Bladder microvascular endothelial cell (primary cell): ENCODE results near the gene SSU72. TPM values are rescaled to one million over a fixed set of nuclear protein-coding genes. Genes with fewer than 3 reads are reported as not detected.

Experiments used
- total RNA-seq: library from RNA; depleted of rRNA; stranded (reverse); fragments of >200 nt; gene quantifications from 2 replicates; pipeline ENCODE4 v1.2.3, GENCODE V29; 2014

SSU72 gene
- total RNA-seq: 45.8 and 64.1 TPM in 2 replicates

DNA sequence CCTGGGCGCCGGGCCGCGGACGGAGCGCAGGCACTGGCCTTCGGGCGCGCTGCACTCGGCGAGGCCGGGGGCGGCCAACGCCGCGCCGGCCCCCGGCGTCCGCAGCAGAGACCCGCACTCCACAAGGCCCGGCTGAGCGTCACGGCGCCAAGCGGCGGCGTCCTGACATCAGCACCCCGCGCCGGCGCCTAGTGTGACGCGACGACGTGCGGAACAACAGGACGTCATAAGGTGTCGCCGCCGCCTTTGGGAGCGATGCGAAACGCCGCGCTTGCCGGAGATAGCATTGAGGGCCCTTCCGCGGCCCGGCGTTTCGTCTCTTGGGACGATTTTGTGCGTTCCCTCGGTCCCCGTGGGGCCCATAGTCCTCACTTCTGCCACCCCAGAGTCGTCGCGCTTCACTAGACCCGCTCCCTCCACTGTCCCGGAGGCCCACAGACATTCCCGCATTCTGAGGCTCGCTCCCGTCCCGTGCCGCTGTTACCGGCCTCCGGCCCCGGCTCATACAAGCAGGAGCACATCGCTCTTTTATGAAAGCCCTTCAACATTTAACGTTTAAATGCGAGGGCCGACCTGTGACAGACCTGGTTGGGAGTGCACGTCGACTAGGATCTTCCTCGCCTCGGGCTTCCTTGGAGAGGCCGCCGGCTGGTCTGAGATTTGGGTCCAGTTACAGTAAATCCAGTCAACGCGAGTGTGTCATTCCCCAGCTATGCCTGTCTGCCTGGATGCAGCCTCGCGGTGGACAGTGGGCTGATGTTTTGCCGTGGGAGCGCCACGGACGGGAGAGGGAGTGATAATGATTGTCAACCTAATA, at the start of gene SSU72:
TSS of gene SSU72 (minus strand) at position 143 of the 817 bp plus-strand sequence. CDS start 306 bp downstream, outside the sequence.

DNA sequence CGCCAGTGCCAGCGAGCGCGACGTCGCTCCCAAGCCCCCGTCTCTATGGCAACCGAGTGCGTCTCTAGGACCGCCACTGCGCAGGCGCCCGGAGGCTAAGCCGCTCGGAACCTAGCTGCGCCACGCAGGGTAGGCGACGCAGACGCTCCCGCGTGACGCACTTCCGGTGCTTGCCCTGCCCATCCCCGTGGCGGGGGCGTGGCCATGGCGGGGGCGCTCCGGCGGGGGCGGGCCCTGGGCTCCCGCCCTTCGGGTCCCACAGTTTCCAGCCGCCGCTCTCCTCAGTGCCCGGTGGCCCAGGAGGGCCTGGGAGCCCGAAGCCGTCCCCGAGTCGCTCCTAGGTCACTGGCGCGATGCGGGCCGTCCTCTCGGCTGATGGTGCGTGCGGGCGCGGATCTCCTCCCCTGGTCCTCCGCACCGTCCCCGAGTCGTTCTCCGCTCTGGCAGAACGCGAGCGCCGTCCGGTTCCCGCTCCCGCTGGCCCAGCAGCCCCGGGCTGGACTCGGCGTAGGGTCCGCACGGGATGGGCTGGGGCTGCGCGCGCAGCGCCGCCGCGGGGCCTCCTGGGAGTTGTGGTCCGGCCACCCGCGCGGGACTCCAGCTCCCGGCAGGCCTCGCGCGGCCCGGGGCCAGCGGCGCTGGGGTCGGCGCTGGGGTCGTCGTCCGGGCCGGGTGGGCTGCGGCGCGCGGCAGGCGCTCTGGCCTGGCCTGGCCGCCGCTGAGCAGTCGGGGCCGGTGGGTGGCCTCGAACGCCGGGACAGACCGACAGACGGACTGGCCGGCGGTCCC, 40.8 kb upstream of the SSU72 start, which contains the start of gene MIB2:
TSS of gene MIB2 (plus strand) at position 245 of the 789 bp plus-strand sequence. CDS start 7,953 bp downstream, outside the sequence.

DNA sequence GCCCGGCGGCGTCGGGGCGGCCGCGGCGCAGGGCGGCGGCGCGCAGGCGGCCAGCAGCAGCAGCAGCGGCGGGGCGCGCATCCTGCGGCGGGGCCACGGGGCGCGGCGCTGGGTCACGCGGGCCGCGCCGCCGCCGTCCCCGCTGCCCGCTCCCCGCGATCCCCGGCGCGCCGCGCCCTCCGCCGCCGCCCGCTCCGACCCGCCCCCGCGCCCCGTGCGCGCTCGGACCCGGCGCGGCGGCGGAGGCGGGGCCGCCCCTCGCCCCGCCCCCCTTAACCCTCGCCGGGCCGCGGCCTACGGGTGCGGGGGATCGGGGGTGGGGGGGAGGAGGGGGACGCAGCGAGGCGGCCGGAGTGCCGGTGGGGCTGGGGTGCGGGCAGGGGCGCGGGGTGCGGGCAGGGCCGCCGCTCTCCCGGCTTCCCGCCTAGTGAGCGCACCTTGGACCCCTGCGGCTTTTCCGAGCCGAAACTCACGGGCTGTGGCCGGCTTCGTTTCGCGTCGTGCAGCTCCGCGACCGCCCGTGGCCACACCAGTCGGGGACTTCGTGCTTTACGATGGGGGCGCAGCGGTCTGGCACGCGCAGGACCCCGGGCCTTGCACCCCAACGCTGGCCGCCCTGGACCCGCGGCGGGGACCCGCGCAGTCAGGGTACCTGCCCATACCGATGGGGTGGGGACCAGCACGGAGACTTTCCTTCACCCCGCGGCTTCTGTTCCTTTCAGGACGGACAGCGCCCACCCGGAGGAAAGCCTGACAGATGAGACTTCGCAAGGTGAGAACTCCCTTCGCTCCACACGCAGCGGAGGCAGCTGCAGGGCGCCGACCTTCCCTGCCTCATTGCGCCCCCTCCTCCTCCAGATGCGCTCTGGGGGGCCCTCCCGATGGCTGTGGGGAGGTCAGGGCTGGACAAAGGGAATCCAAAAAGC, 25.5 kb upstream of the SSU72 start, which contains the start of gene FNDC10:
TSS of gene FNDC10 (minus strand) at position 201 of the 926 bp plus-strand sequence. CDS start at position 81, 120 bp downstream.

DNA sequence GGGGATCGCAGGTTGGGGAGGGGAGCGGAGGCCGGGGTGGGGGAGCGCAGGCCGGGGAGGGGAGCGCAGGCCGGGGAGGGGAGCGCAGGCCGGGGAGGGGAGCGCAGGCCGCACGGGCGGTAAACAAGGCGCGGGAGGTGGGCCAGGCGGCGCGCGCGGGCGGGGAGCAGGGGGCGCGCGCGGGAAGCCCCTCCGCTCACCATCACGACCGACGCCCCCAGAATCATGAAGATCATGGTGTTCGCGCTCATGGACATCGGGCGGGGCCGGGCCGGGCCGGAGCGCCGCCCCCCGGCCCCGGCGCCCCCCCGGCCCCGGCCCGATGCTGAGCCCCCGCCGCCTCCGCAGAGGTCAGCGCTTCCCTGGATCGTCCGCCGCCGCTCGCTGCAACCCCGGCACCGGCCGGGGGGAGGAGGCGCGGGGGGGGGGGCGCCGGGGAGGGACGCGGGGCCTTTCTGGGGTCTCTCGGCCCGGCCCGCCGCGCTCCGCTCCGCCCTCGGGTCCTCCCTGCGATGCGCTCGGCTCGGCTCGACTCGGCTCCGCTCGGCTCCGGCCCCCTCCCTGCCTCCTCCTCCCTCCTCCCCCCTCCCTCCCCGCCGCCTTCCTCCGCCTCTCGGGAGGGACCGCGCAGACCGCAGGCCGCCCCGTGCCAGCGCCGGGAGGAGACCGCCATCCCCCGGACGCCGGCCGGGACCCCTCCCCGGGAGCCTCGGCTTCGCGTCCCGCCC, 34.4 kb downstream of the SSU72 start, which contains the start of gene TMEM240:
TSS of gene TMEM240 (minus strand) at position 535 of the 728 bp plus-strand sequence. CDS start at position 257, 278 bp downstream.

DNA sequence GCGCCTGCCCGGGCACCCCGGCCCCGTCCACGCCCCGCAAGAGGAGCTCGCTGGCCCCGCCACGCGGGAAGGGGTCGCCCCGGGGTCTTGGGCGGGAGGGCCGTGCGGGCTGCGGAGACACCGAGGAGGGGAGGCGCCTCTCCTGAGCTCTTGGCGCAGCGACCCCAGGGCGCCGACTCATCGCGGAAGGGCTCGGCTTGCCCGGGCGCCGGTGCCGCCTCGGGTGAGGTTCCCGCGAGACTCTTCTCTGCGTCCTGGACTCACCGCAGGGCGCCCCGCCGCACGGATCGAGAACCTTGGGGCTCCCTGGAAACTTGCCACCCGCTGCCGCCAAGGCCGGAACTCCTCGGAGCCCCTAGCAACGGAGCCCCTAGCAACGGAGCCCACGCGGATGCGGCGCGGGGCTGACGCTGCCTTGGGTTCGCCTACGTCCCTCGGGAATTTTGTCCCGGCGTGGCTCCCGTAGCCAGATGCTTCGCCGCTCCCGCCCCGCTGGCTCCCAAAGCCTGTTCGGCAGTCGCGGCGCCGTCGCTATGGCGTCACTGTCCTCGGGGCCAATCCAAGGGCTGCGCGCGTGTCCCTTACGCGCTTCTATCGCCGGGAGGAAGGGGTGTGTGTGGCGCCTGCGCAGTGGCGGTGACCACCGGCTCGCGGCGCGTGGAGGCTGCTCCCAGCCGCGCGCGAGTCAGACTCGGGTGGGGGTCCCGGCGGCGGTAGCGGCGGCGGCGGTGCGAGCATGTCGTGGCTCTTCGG, 63.0 kb downstream of the SSU72 start, which contains the start of gene ATAD3A:
TSS of gene ATAD3A (plus strand) at position 630 of the 753 bp plus-strand sequence. CDS start at position 737, 107 bp downstream.

Other genes with a start within 250 kb of the SSU72 start
- gene TAS1R3, start 243.6 kb downstream of the SSU72 start, total RNA-seq: 0.31 and 0.32 TPM in 2 replicates
- gene DVL1, start 225.4 kb downstream of the SSU72 start, total RNA-seq: 36.1 and 52.0 TPM in 2 replicates
- 0.38 and 0.97 TPM in 2 replicates for gene MXRA8, start 216.3 kb downstream of the SSU72 start, total RNA-seq
- 70.4 and 101 TPM in 2 replicates for gene AURKAIP1, start 199.7 kb downstream of the SSU72 start, total RNA-seq
- 54.7 and 196 TPM in 2 replicates for gene CCNL2, start 175.5 kb downstream of the SSU72 start, total RNA-seq
- 62.6 and 82.6 TPM in 2 replicates for gene MRPL20, start 167.6 kb downstream of the SSU72 start, total RNA-seq
- 0.25 and 0.32 TPM in 2 replicates for gene ANKRD65, start 153.6 kb downstream of the SSU72 start, total RNA-seq
- gene VWA1, start 139.2 kb downstream of the SSU72 start, total RNA-seq: 19.4 and 34.7 TPM in 2 replicates
- gene ATAD3C, start 125.2 kb downstream of the SSU72 start, total RNA-seq: 1.4 TPM in 1 of 2 replicates, not detected in the other
- gene ATAD3B, start 103.1 kb downstream of the SSU72 start, total RNA-seq: 17.9 and 21.2 TPM in 2 replicates
- 28.0 and 37.1 TPM in 2 replicates for gene ATAD3A, start 62.7 kb downstream of the SSU72 start, total RNA-seq
- 2.1 and 2.4 TPM in 2 replicates for gene TMEM240, start 34.2 kb downstream of the SSU72 start, total RNA-seq
- 0.16 and 0.94 TPM in 2 replicates for gene FNDC10, start 25.3 kb upstream of the SSU72 start, total RNA-seq
- 31.1 and 68.6 TPM in 2 replicates for gene MIB2, start 40.6 kb upstream of the SSU72 start, total RNA-seq
- gene MMP23B, start 57.3 kb upstream of the SSU72 start, total RNA-seq: 0.16 and 0.19 TPM in 2 replicates
- 6.6 and 11.0 TPM in 2 replicates for gene CDK11B, start 84.1 kb upstream of the SSU72 start, total RNA-seq
- 13.9 and 29.8 TPM in 2 replicates for gene SLC35E2B, start 117.9 kb upstream of the SSU72 start, total RNA-seq
- 8.4 and 17.6 TPM in 2 replicates for gene CDK11A, start 149.5 kb upstream of the SSU72 start, total RNA-seq
- 39.2 and 75.2 TPM in 2 replicates for gene NADK, start 203.6 kb upstream of the SSU72 start, total RNA-seq